Activated CD4-positive, alpha-beta memory T cell treated with anti-CD3 and anti-CD28 coated beads for 36 hours (primary cell): ENCODE results near the gene IMPG2. TPM values are rescaled to one million over a fixed set of nuclear protein-coding genes. Genes with fewer than 3 reads are reported as not detected.

Source experiments
- CTCF ChIA-PET: fragments of 350-600 bp; sonication (Branson Sonifier 250); formaldehyde crosslinking; loops from one replicate; lab custom pipeline; 2021; ENCODE audit warnings: antibody characterized with exemption, inconsistent platforms; lab: Charles Lee
- POLR2A ChIA-PET: fragments of 350-600 bp; sonication (Branson Sonifier 250); formaldehyde crosslinking; loops from one replicate; lab custom pipeline; 2021; ENCODE audit warnings: antibody characterized with exemption; lab: Charles Lee
- DNase-seq: peaks from one replicate; pipeline ENCODE4 v3.0.0-alpha.2; 2020
- H3K27ac Mint-ChIP-seq: one replicate; pipeline ENCODE4 v1.8.0; 2021; ENCODE audit warnings: mixed read lengths
- H3K27me3 Mint-ChIP-seq: one replicate; pipeline ENCODE4 v1.8.0; 2021; ENCODE audit warnings: mixed read lengths
- H3K36me3 Mint-ChIP-seq: one replicate; pipeline ENCODE4 v1.8.0; 2021; ENCODE audit warnings: mixed read lengths
- H3K4me1 Mint-ChIP-seq: one replicate; pipeline ENCODE4 v1.8.0; 2021; ENCODE audit warnings: low read depth, mixed read lengths
- H3K4me3 Mint-ChIP-seq: one replicate; pipeline ENCODE4 v1.8.0; 2021; ENCODE audit warnings: mild to moderate bottlenecking, mixed read lengths
- H3K9me3 Mint-ChIP-seq: one replicate; pipeline ENCODE4 v1.8.0; 2021; ENCODE audit warnings: mixed read lengths
- intact Hi-C: fragments of 100-400 bp; cut with micrococcal nuclease; formaldehyde crosslinking; loops from one replicate; pipeline ENCODE4 v1.15.1; 2023
- total RNA-seq, 2 experiments: library from RNA; stranded (reverse); gene quantifications; one replicate each; pipeline ENCODE4 v1.2.3, GENCODE V29; 2021

The IMPG2 gene
- total RNA-seq, 2 experiments from 2014 or later, result 0.10 to 0.12 TPM

GRCh38 chr3:101223016-101223415, 97.4 kb downstream of the IMPG2 start:
- peaks cover 15% of the 10 kb centered on the region for H3K4me1 Mint-ChIP-seq
- H3K27me3 Mint-ChIP-seq, result no peaks in the 10 kb centered on the region
- POLR2A ChIA-PET, result no interaction called here
- no peak for DNase-seq
- peaks cover 5% of the 10 kb centered on the region for H3K9me3 Mint-ChIP-seq
- H3K4me3 Mint-ChIP-seq, result no peak overlapping the region
- no peak overlapping the region for H3K27ac Mint-ChIP-seq
- H3K36me3 Mint-ChIP-seq, result no peaks in the 10 kb centered on the region
- intact Hi-C loops, result loop anchor here (5.0 kb wide), 2 partner anchors 349 to 419 kb away; partner anchors contain the start of gene PCNP
- CTCF ChIA-PET, result no interaction called here

- no peak for DNase-seq
- intact Hi-C loops, result loop anchor here (1.0 to 5.0 kb wide), 3 partner anchors 160 to 422 kb away; partner anchors contain the start of gene PCNP
- Mint-ChIP-seq H3K36me3 (no peaks in the 10 kb centered on the region), H3K9me3 (peaks cover 5% of the 10 kb centered on the region), H3K27me3 (no peaks in the 10 kb centered on the region), H3K4me1 (peaks cover 19% of the 10 kb centered on the region), H3K4me3 (no peak overlapping the region), H3K27ac (no peak overlapping the region)
- ChIA-PET CTCF (interaction anchor here (0.6 kb wide), 1 partner anchor 206 kb away, joined by 3 read pairs; no protein-coding TSS in a partner anchor), POLR2A (no interaction called here)
Observed at GRCh38 chr3:101219842-101220560, 100.4 kb downstream of the IMPG2 start.

- ChIA-PET POLR2A (no interaction called here), CTCF (no interaction called here)
- H3K36me3 Mint-ChIP-seq, result no peaks in the 10 kb centered on the region
- no peak overlapping the region for H3K27ac Mint-ChIP-seq
- no peak overlapping the region for H3K4me3 Mint-ChIP-seq
- H3K27me3 Mint-ChIP-seq, result no peaks in the 10 kb centered on the region
- no peak for DNase-seq
- intact Hi-C loops, result no loop called here
- peaks cover 19% of the 10 kb centered on the region for H3K4me1 Mint-ChIP-seq
- H3K9me3 Mint-ChIP-seq, result peaks cover 17% of the 10 kb centered on the region
Observed at GRCh38 chr3:101217472-101218245, 102.7 kb downstream of the IMPG2 start.

- intact Hi-C loops, result no loop called here
- Mint-ChIP-seq H3K27me3 (no peaks in the 10 kb centered on the region), H3K9me3 (peaks cover 17% of the 10 kb centered on the region), H3K4me1 (peaks cover 19% of the 10 kb centered on the region), H3K4me3 (no peak overlapping the region), H3K27ac (no peak overlapping the region), H3K36me3 (no peaks in the 10 kb centered on the region)
- CTCF ChIA-PET, result no interaction called here
- POLR2A ChIA-PET, result no interaction called here
- DNase-seq, result peak; percentile 19
Observed at GRCh38 chr3:101216710-101217465, 103.5 kb downstream of the IMPG2 start.

GRCh38 chr3:101212730-101213129, 107.6 kb downstream of the IMPG2 start:
- CTCF ChIA-PET, result no interaction called here
- no peak for DNase-seq
- POLR2A ChIA-PET, result no interaction called here
- Mint-ChIP-seq H3K27ac (no peak overlapping the region), H3K4me3 (no peak overlapping the region), H3K4me1 (peaks cover 4% of the 10 kb centered on the region), H3K9me3 (peaks cover 12% of the 10 kb centered on the region), H3K27me3 (no peaks in the 10 kb centered on the region), H3K36me3 (no peaks in the 10 kb centered on the region)
- intact Hi-C loops, result no loop called here

GRCh38 chr3:101204246-101204645, 116.1 kb downstream of the IMPG2 start:
- ChIA-PET CTCF (no interaction called here), POLR2A (no interaction called here)
- Mint-ChIP-seq H3K27me3 (peaks cover 18% of the 10 kb centered on the region), H3K4me1 (no peaks in the 10 kb centered on the region), H3K27ac (no peak overlapping the region), H3K36me3 (no peaks in the 10 kb centered on the region), H3K4me3 (no peak overlapping the region), H3K9me3 (no peaks in the 10 kb centered on the region)
- DNase-seq, result no peak
- intact Hi-C loops, result no loop called here

- Mint-ChIP-seq H3K9me3 (no peaks in the 10 kb centered on the region), H3K36me3 (no peaks in the 10 kb centered on the region), H3K27me3 (peaks cover 18% of the 10 kb centered on the region), H3K4me1 (no peaks in the 10 kb centered on the region), H3K27ac (no peak overlapping the region), H3K4me3 (no peak overlapping the region)
- ChIA-PET CTCF (interaction anchor here (0.6 kb wide), 1 partner anchor 95 kb away, joined by 3 read pairs; no protein-coding TSS in a partner anchor), POLR2A (no interaction called here)
- intact Hi-C loops, result no loop called here
- no peak for DNase-seq
Observed at GRCh38 chr3:101203411-101203810, 117.0 kb downstream of the IMPG2 start.

- H3K4me1 Mint-ChIP-seq, result no peaks in the 10 kb centered on the region
- ChIA-PET POLR2A (no interaction called here), CTCF (no interaction called here)
- DNase-seq, result no peak
- no peak overlapping the region for H3K4me3 Mint-ChIP-seq
- intact Hi-C loops, result no loop called here
- H3K9me3 Mint-ChIP-seq, result no peaks in the 10 kb centered on the region
- no peak overlapping the region for H3K27ac Mint-ChIP-seq
- peaks cover 18% of the 10 kb centered on the region for H3K27me3 Mint-ChIP-seq
- no peaks in the 10 kb centered on the region for H3K36me3 Mint-ChIP-seq
Observed at GRCh38 chr3:101202640-101203039, 117.7 kb downstream of the IMPG2 start.

- H3K36me3 Mint-ChIP-seq, result no peaks in the 10 kb centered on the region
- peaks cover 20% of the 10 kb centered on the region for H3K27me3 Mint-ChIP-seq
- no peak for DNase-seq
- H3K9me3 Mint-ChIP-seq, result no peaks in the 10 kb centered on the region
- intact Hi-C loops, result no loop called here
- H3K4me3 Mint-ChIP-seq, result no peak overlapping the region
- POLR2A ChIA-PET, result no interaction called here
- H3K27ac Mint-ChIP-seq, result no peak overlapping the region
- CTCF ChIA-PET, result no interaction called here
- no peaks in the 10 kb centered on the region for H3K4me1 Mint-ChIP-seq
Observed at GRCh38 chr3:101200461-101200860, 119.9 kb downstream of the IMPG2 start.

- Mint-ChIP-seq H3K27me3 (peaks cover 5% of the 10 kb centered on the region), H3K4me3 (no peak overlapping the region), H3K9me3 (no peaks in the 10 kb centered on the region), H3K36me3 (no peaks in the 10 kb centered on the region), H3K27ac (no peak overlapping the region), H3K4me1 (no peaks in the 10 kb centered on the region)
- ChIA-PET POLR2A (no interaction called here), CTCF (interaction anchor here (0.7 to 1.9 kb wide), 9 partner anchors 9 to 460 kb away, joined by 3 to 28 read pairs (median 3); no protein-coding TSS in a partner anchor)
- intact Hi-C loops, result no loop called here
- no peak for DNase-seq
Observed at GRCh38 chr3:101195951-101196713, 124.2 kb downstream of the IMPG2 start.

GRCh38 chr3:101194392-101194791, 126.0 kb downstream of the IMPG2 start:
- no peaks in the 10 kb centered on the region for H3K36me3 Mint-ChIP-seq
- CTCF ChIA-PET, result interaction anchor here (1.4 kb wide), 1 partner anchor 124 kb away, joined by 3 read pairs; no protein-coding TSS in a partner anchor
- POLR2A ChIA-PET, result no interaction called here

More at GRCh38 chr3:101194392-101194791, 126.0 kb downstream of the IMPG2 start:
- no peak overlapping the region for H3K4me3 Mint-ChIP-seq
- DNase-seq, result no peak
- no peak overlapping the region for H3K27ac Mint-ChIP-seq
- H3K27me3 Mint-ChIP-seq, result peaks cover 3% of the 10 kb centered on the region
- H3K9me3 Mint-ChIP-seq, result no peaks in the 10 kb centered on the region
- intact Hi-C loops, result no loop called here
- no peaks in the 10 kb centered on the region for H3K4me1 Mint-ChIP-seq
